Colonic mucosa (tissue), 4 donors: ENCODE data around the gene ELP2. TPM values are rescaled to one million over a fixed set of nuclear protein-coding genes. Genes with fewer than 3 reads are reported as not detected.
A peak's percentile ranks its signal among the peaks of the same experiment; 100 is the strongest.

Source experiments
- DNase-seq: peaks from one replicate; pipeline ENCODE4 v3.0.0-alpha.2; 2020
- H3K27ac ChIP-seq: fragments of 200-600 bp; one replicate; pipeline ENCODE4 v1.8.0; 2021
- H3K27me3 ChIP-seq: fragments of 200-600 bp; one replicate; pipeline ENCODE4 v1.8.0; 2021
- H3K36me3 ChIP-seq: fragments of 200-600 bp; one replicate; pipeline ENCODE4 v1.8.0; 2021
- H3K4me1 ChIP-seq: fragments of 200-600 bp; one replicate; pipeline ENCODE4 v1.8.0; 2021; ENCODE audit warnings: mild to moderate bottlenecking
- H3K4me3 ChIP-seq: fragments of 200-600 bp; one replicate; pipeline ENCODE4 v1.8.0; 2021
- H3K9ac ChIP-seq, 2 donors: one replicate each; pipeline ENCODE4 v1.7.0; 2013; ENCODE audit warnings: control low read depth in 2 of 2, low read depth in 2 of 2, low read length in 2 of 2
- H3K9me3 ChIP-seq: fragments of 200-600 bp; one replicate; pipeline ENCODE4 v1.8.0; 2021
- intact Hi-C: fragments of 100-400 bp; cut with DNase I; formaldehyde crosslinking; loops from one replicate; pipeline ENCODE4 v1.14.1; 2022
- total RNA-seq, 2 donors: library from RNA; stranded (reverse); fragmentation: NEBNext Ultra II Directional in 1 of 2; extraction: Animal tissue kit (Norgen Biotek cat#: 25700) in 1 of 2; gene quantifications; one replicate each; pipeline ENCODE4 v1.2.1, GENCODE V29; 2021
- TF ChIP-seq, protein P1 (sequence below): fragments of 200-600 bp; IDR thresholded peaks from one replicate; pipeline ENCODE4 v1.8.0; 2022; ENCODE audit warnings: antibody characterized with exemption, mild to moderate bottlenecking
- donor health status: healthy.
- donor health status: DM: no; HTN: no; CAD: no.
- donor health status: DM: no; HTN: no; CAD: no.

Gene ELP2
- total RNA-seq, 2 donors from 2014 or later: 48.3 to 51.6 TPM

DNA sequence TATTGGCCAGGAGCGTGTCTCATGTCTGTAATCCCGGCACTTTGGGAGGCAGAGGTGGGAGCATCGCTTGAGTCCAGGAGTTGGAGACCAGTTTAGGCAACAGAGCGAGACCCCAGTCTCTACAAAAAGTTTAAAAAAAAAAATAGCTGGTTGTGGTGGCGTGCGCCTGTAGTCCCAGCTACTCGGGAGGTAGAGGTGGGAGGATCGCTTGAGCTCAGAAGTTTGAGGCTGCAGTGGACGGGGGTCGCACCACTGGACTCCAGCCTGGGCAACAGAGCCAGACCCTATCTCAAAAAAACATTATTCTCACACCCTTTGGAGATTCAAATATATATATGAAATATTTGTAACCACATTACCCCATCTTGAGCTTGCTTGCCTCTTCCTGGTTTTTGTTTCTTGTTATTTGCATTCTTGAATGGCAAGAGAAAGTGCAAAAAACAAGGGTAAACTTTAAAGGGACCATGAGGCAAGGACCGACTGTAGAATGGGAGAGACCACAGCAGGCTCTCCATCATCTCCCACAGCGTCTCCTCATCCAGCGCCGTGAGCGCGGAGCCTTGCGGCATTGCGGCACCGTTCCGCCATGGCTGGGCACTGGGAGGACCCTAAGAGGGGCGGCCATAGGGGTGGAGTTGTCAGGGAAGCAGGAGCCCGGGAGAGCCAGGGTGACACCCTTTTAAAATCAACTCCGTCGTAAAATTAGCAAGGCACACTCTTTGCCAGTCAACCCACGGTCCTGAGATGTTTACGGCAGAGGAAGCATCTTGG is 1.4 kb downstream of the ELP2 start:
- TF ChIP-seq, protein P1, sequence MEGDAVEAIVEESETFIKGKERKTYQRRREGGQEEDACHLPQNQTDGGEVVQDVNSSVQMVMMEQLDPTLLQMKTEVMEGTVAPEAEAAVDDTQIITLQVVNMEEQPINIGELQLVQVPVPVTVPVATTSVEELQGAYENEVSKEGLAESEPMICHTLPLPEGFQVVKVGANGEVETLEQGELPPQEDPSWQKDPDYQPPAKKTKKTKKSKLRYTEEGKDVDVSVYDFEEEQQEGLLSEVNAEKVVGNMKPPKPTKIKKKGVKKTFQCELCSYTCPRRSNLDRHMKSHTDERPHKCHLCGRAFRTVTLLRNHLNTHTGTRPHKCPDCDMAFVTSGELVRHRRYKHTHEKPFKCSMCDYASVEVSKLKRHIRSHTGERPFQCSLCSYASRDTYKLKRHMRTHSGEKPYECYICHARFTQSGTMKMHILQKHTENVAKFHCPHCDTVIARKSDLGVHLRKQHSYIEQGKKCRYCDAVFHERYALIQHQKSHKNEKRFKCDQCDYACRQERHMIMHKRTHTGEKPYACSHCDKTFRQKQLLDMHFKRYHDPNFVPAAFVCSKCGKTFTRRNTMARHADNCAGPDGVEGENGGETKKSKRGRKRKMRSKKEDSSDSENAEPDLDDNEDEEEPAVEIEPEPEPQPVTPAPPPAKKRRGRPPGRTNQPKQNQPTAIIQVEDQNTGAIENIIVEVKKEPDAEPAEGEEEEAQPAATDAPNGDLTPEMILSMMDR: no peak
- no peak for DNase-seq
- Histone ChIP-seq H3K36me3 (no peaks in the 10 kb centered on the region), H3K27me3 (no peaks in the 10 kb centered on the region), H3K9ac (no peak overlapping the region), H3K27ac (no peak overlapping the region), H3K4me3 (peak overlapping the region; percentile 91), H3K4me1 (peaks cover 7% of the 10 kb centered on the region), H3K9me3 (no peaks in the 10 kb centered on the region)
- intact Hi-C loops: loop anchor here (5.0 kb wide), 1 partner anchor 51 kb away; no protein-coding TSS in a partner anchor

DNA sequence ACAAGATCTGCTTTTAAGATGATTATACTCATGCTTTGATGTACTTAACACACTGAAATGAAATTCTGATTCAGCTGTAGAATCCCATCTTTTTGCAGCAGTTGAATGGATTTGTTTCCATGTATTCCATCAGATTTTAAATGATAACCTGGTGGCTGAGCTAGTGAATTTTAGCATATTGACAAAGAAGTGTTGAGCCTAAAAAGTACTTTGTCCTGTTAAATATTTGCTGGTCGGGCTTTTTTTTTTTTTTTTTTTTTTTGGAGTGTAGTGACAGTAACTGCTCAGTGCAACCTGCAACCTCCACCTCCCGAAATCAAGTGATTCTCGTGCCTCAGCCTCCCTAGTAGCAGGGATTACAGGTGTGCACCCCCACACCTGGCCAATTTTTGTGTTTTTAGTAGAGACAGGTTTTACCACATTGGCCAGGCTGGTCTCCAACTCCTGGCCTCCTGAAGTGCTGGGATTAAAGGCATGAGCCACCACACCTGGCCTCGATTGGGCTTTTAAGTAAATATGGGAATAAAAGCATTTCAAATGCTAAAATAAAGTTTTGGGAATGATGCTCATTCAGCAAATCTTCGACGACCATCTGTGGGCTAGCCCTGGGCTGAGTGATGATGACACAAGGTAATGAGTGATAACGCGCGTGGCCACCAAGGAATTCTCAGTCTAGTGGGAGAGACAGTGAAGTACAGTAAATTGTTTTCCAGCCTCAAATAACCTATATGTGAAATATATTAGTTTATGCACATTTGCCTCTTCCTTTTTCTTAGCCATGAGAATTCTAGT is 2.2 kb downstream of the ELP2 start:
- no peaks in the 10 kb centered on the region for H3K27me3 ChIP-seq
- no peaks in the 10 kb centered on the region for H3K9me3 ChIP-seq
- no peak overlapping the region for H3K27ac ChIP-seq
- intact Hi-C loops: loop anchor here (5.0 kb wide), 1 partner anchor 50 kb away; no protein-coding TSS in a partner anchor
- H3K9ac ChIP-seq: no peak overlapping the region
- no peaks in the 10 kb centered on the region for H3K36me3 ChIP-seq
- DNase-seq: no peak
- peaks cover 7% of the 10 kb centered on the region for H3K4me1 ChIP-seq
- TF ChIP-seq, protein P1: no peak
- H3K4me3 ChIP-seq: no peak overlapping the region

DNA sequence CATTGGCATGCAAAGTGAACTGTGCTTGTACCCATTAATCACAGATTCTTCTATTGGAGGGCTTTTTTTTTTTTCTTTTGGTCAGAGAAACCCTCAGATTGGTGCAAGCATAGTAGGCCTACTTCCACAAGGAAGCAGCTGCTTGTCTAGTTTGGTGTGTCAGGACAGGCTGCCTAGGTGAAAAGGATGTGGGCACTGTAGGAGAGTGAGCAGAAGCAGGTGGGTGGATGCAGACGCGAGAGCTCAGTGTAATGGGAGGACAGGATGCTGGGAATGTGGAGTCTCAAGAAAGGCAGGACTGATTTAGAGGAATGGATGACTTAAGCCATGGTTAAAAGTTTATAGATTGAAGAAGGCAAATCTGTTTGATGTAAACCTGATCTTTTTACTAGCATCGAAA is 3.1 kb downstream of the ELP2 start:
- Histone ChIP-seq H3K27ac (no peak overlapping the region), H3K9ac (no peak overlapping the region), H3K4me1 (peaks cover 7% of the 10 kb centered on the region), H3K27me3 (no peaks in the 10 kb centered on the region), H3K9me3 (no peaks in the 10 kb centered on the region), H3K36me3 (no peaks in the 10 kb centered on the region), H3K4me3 (no peak overlapping the region)
- TF ChIP-seq, protein P1: no peak
- intact Hi-C loops: loop anchor here (5.0 kb wide), 1 partner anchor 50 kb away; no protein-coding TSS in a partner anchor
- no peak for DNase-seq

DNA sequence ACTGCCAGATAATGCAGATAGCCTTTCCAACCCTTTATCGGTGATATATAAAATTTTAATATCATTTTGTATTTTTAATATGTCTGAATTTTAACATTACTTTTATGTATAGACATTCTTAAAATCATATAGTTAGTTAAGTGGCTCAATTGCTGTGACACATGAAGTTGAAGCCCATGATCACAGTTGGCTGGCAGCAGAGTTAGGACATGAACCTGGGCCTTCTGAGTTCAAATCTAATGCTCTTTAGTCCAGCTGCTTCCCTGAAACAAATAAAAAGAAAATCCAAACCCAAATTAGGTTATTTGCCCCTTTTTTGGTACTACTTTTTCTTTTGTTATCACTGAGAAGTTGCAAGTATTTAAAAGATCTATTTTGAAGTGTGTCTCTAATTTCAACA is 5.6 kb downstream of the ELP2 start:
- no peak overlapping the region for H3K27ac ChIP-seq
- TF ChIP-seq, protein P1: no peak
- peaks cover 7% of the 10 kb centered on the region for H3K4me1 ChIP-seq
- intact Hi-C loops: no loop called here
- no peak overlapping the region for H3K4me3 ChIP-seq
- DNase-seq: no peak
- no peaks in the 10 kb centered on the region for H3K27me3 ChIP-seq
- peaks cover 5% of the 10 kb centered on the region for H3K36me3 ChIP-seq
- H3K9ac ChIP-seq: no peak overlapping the region
- H3K9me3 ChIP-seq: no peaks in the 10 kb centered on the region

DNA sequence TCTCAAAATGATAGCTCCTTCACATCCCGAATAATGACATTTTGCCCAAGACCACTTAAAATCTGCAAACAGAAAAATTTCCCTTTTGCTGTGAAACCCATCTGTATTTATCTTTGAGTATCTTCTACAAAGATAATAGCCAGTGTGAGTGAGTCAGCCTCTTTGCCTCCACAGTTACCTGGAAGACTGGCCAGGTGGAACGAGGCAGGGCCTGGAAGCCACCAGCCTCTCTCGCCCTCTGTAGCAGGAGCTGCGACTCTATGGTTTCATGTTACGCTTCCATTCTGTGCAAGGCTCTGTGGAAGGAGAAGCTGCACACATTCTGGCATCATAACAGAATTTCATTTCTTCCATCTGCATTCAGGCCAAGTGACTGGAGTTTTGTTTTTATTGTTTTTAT is 9.5 kb downstream of the ELP2 start:
- Histone ChIP-seq H3K27ac (no peak overlapping the region), H3K4me3 (no peak overlapping the region), H3K9ac (no peak overlapping the region), H3K36me3 (peaks cover 14% of the 10 kb centered on the region), H3K4me1 (no peaks in the 10 kb centered on the region), H3K27me3 (no peaks in the 10 kb centered on the region), H3K9me3 (no peaks in the 10 kb centered on the region)
- DNase-seq: no peak
- TF ChIP-seq, protein P1: no peak
- intact Hi-C loops: no loop called here
